ENCODE data around the gene EPM2AIP1. TPM values are rescaled to one million over a fixed set of nuclear protein-coding genes. Genes with fewer than 3 reads are reported as not detected.

Gene EPM2AIP1
- polyA plus RNA-seq, 3 donors, result 3.6 to 11.3 (median 5.8) TPM

GRCh38 chr3:36972163-36972562, 20.8 kb downstream of the EPM2AIP1 start:
- Mint-ChIP-seq H3K27ac (no peak overlapping the region), H3K4me3 (no peak overlapping the region), H3K4me1 (peaks cover 18% of the 10 kb centered on the region), H3K9me3 (peaks cover 0 to 3% (median 0%) of the 10 kb centered on the region in 7 donors), H3K27me3 (ENCODE audit: low read depth in 3 of 3) (peaks cover 0 to 2% (median 0%) of the 10 kb centered on the region in 3 donors), H3K36me3 (peaks cover 9 to 24% of the 10 kb centered on the region in 2 donors)
- Histone ChIP-seq H2AFZ (ENCODE audit: insufficient read depth, low read depth, low read length, poor library complexity, severe bottlenecking) (no peak overlapping the region), H3K27me3 (ENCODE audit: control insufficient read depth in 2 of 2, insufficient read depth in 2 of 2, low read length in 2 of 2) (no peaks in the 10 kb centered on the region), H4K20me1 (ENCODE audit: insufficient read depth, low read length) (no peaks in the 10 kb centered on the region), H3K27ac (ENCODE audit: low read depth in 1 of 2, low read length in 2 of 2) (no peak overlapping the region), H3K4me1 (ENCODE audit: control insufficient read depth in 1 of 2, insufficient read depth in 2 of 2, low read length in 2 of 2) (peaks cover 15% of the 10 kb centered on the region in 2 donors), H3K79me2 (ENCODE audit: insufficient read depth, low read length) (no peaks in the 10 kb centered on the region), H3K9me3 (replicated peaks in 1 of 2; ENCODE audit: control insufficient read depth in 1 of 2, insufficient read depth in 1 of 2, low read length in 2 of 2) (no peaks in the 10 kb centered on the region), H3K4me2 (replicated peaks; ENCODE audit: extremely low read depth, low read length, poor library complexity, severe bottlenecking) (no peak overlapping the region), H3K9ac (ENCODE audit: insufficient read depth, low read length, poor library complexity, severe bottlenecking) (no peak overlapping the region), H3K4me3 (replicated peaks in 1 of 3; ENCODE audit: low read depth in 2 of 3, low read length in 3 of 3) (no peak overlapping the region), H3K36me3 (replicated peaks in 1 of 2; ENCODE audit: control insufficient read depth in 1 of 2, insufficient read depth in 2 of 2, low read length in 2 of 2) (no peaks in the 10 kb centered on the region)
- intact Hi-C loops (cut with micrococcal nuclease), result no loop called here
- TF ChIP-seq, protein P1, sequence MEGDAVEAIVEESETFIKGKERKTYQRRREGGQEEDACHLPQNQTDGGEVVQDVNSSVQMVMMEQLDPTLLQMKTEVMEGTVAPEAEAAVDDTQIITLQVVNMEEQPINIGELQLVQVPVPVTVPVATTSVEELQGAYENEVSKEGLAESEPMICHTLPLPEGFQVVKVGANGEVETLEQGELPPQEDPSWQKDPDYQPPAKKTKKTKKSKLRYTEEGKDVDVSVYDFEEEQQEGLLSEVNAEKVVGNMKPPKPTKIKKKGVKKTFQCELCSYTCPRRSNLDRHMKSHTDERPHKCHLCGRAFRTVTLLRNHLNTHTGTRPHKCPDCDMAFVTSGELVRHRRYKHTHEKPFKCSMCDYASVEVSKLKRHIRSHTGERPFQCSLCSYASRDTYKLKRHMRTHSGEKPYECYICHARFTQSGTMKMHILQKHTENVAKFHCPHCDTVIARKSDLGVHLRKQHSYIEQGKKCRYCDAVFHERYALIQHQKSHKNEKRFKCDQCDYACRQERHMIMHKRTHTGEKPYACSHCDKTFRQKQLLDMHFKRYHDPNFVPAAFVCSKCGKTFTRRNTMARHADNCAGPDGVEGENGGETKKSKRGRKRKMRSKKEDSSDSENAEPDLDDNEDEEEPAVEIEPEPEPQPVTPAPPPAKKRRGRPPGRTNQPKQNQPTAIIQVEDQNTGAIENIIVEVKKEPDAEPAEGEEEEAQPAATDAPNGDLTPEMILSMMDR (IDR thresholded peaks at IDR 0.05), result no peak
- WGBS (ENCODE audit: insufficient coverage), result no CpG with 5 or more reads among the region's 2 CpGs
- DNase-seq, result no peak

GRCh38 chr3:36969540-36970432, 23.1 kb downstream of the EPM2AIP1 start:
- peaks cover 26% of the 10 kb centered on the region for H3K4me1 Mint-ChIP-seq
- H3K27me3 Mint-ChIP-seq (ENCODE audit: low read depth in 3 of 3), result no peaks in the 10 kb centered on the region
- Histone ChIP-seq H3K27ac (ENCODE audit: low read depth in 1 of 2, low read length in 2 of 2) (peak overlapping the region; percentile 27 to 50), H2AFZ (ENCODE audit: insufficient read depth, low read depth, low read length, poor library complexity, severe bottlenecking) (peak overlapping the region; percentile 4), H3K4me1 (ENCODE audit: control insufficient read depth in 1 of 2, insufficient read depth in 2 of 2, low read length in 2 of 2) (peaks cover 15% of the 10 kb centered on the region in 2 donors), H3K9me3 (replicated peaks in 1 of 2; ENCODE audit: control insufficient read depth in 1 of 2, insufficient read depth in 1 of 2, low read length in 2 of 2) (no peaks in the 10 kb centered on the region), H3K36me3 (replicated peaks in 1 of 2; ENCODE audit: control insufficient read depth in 1 of 2, insufficient read depth in 2 of 2, low read length in 2 of 2) (no peaks in the 10 kb centered on the region), H3K4me2 (replicated peaks; ENCODE audit: extremely low read depth, low read length, poor library complexity, severe bottlenecking) (peak overlapping the region; percentile 30), H3K79me2 (ENCODE audit: insufficient read depth, low read length) (no peaks in the 10 kb centered on the region), H3K9ac (ENCODE audit: insufficient read depth, low read length, poor library complexity, severe bottlenecking) (no peak overlapping the region), H3K4me3 (replicated peaks in 1 of 3; ENCODE audit: low read depth in 2 of 3, low read length in 3 of 3) (no peak overlapping the region), H4K20me1 (ENCODE audit: insufficient read depth, low read length) (no peaks in the 10 kb centered on the region), H3K27me3 (ENCODE audit: control insufficient read depth in 2 of 2, insufficient read depth in 2 of 2, low read length in 2 of 2) (no peaks in the 10 kb centered on the region)
- H3K9me3 Mint-ChIP-seq, result no peaks in the 10 kb centered on the region
- peak; percentile 70 to 89 (median 79) for DNase-seq
- WGBS (ENCODE audit: insufficient coverage), result no CpG with 5 or more reads among the region's 4 CpGs
- H3K27ac Mint-ChIP-seq, result peak overlapping the region; percentile 73 to 93 (median 88)
- intact Hi-C loops (cut with micrococcal nuclease), result no loop called here
- H3K4me3 Mint-ChIP-seq, result peak overlapping the region in 1 of 2 donors; percentile 47
- H3K36me3 Mint-ChIP-seq, result peaks cover 9 to 12% of the 10 kb centered on the region in 2 donors
- TF ChIP-seq, protein P1 (IDR thresholded peaks at IDR 0.05), result no peak

All from CD14-positive monocyte (primary cell).